Activated CD4-positive, CD25-positive, alpha-beta regulatory T cell treated with anti-CD3 and anti-CD28 coated beads, Interleukin-2, amount 50 U/mL, for 24 hours (primary cell): Measurements from ENCODE around the gene KLHL28.

Experiments
- ATAC-seq, 2 donors: fragments of 150-1000 bp; cut with Tn5 transposase; one replicate each; pipeline ENCODE4 v1.10.0; 2021; ENCODE audit warnings: mild to moderate bottlenecking in 1 of 2, moderate library complexity in 1 of 2

KLHL28 gene

GRCh38 chr14:44961554-44962333, at the start of gene KLHL28, which contains the start of gene TOGARAM1:
KLHL28 (minus strand) TSS chr14:44961947; CDS start chr14:44945928, 16,019 bp downstream.
TOGARAM1 (plus strand) TSS chr14:44962190; CDS start chr14:44962422, 232 bp downstream.
- ATAC-seq: peak; percentile 96 to 98

DNA sequence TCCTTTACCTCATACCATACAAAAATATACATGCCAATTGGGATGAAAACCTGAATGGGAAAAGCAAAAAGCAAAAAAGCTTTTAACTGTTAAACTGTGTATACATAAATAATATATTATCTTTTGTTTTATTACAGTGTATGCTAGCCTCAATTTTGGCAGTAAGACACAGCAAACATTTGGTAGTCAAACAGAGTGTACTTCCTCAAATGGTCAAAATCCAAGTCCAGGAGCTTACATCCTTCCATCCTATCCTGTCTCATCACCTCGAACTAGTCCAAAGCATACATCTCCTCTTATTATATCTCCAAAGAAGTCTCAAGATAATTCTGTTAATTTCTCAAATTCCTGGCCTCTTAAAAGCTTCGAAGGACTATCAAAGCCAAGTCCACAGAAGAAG, 42.2 kb upstream of the KLHL28 start:
- ATAC-seq: no peak

- ATAC-seq: no peak
Observed at GRCh38 chr14:44995770-44996294, 34.1 kb upstream of the KLHL28 start.

DNA sequence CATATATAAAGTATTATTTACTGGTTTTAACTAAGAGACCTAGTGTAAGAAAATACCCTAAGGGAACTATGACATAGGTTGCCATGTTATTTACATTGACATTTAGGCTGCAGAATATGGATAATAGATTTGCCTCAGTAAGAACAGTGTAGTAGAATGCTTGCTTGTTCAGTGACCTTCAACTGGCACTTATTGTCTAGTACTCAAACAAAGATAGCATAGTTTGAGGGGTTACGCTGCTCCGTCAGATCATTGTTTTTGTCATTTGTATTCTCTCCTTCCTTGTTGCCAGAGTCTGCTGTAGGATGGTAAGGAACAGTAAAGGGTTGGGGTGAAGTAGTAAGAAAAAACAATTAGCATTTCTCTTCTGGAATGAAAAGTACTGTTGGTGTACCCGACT, 33.4 kb upstream of the KLHL28 start:
- no peak for ATAC-seq

DNA sequence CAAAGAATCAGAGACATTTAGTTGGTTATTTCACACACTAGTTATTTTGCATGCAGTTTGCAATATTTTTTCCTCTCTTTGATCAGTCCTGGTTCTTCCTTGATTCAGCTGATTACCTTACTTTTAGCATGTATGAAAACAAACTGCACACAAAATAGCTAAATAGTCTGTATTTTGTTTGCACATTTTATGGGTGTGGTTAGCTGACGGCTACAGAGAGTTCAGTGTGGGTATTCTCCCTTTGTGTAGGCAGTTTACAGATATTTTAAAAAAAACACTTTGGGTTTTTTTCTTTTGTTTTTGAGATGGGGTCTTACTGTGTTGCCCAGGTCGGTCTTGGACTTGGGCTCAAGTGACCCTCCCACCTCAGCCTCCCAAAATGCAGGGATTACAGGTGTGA, 28.8 kb upstream of the KLHL28 start:
- no peak for ATAC-seq

DNA sequence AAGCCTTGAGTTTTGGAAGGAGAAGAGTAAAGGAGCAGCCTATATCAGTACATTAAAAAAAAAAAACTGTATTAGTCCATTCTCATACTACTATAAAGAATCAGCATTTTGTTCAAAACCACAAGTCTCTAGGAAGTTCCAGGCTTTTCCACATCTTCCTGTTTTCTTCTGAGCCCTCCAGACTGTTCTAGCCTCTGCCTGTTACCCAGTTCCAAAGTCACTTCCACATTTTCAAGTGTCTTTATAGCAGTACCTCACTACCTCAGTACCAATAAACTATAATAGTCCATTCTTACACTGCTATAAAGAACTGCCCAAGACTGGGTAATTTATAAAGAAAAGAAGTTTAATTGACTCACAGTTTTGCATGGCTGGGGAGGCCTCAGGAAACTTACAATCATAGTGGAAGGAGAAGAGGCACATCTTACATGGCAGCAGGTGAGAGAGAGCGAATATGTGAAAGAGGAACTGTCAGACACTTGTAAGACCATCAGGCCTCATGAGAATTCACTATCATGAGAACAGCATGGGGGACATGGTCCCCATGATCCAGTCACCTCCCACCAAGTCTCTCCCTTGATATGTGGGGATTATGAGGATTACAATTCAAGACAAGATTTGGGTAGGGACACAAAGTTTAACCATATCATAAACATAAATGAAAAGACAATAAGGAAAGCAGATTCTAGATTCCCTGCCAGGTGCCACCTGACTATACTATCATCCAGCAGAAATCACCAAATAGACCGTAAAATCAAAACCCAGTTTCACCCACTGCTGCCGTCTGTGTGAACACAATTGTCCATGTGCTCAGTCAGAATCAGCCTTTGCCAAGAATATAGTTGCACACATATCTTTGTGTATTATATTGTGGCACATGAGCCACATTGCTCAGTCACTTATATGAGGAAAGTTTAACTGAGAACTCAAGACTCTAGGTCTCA, 28.0 kb upstream of the KLHL28 start:
- ATAC-seq: no peak

- no peak for ATAC-seq
Observed at GRCh38 chr14:44988694-44989093, 26.9 kb upstream of the KLHL28 start.

- ATAC-seq: peak; percentile 32 to 68
Observed at GRCh38 chr14:44982594-44982993, 20.8 kb upstream of the KLHL28 start.

DNA sequence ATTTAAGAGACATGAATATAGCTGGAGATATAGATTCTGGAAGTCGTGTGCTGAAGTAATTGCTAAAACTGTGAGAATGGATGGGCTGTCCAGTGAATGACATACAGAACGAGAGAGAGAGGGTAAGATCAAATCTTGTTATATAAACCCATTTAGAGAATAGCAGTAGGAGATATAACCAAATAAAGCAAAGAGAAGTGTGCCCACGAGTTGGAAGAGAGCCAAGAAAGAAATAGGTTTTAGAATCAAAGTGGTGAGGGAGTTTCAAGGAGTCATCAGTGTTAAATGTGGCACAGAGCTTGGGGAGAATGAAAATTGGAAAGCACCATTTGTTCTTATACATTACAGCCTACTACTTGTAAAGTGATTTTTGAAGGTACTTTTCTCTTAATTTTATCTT, 19.5 kb upstream of the KLHL28 start:
- ATAC-seq: no peak

- no peak for ATAC-seq
Observed at GRCh38 chr14:44979740-44980356, 18.1 kb upstream of the KLHL28 start.

GRCh38 chr14:44979273-44979672, 17.5 kb upstream of the KLHL28 start:
- ATAC-seq: no peak

- ATAC-seq: no peak
Observed at GRCh38 chr14:44971459-44971858, 9.7 kb upstream of the KLHL28 start.

DNA sequence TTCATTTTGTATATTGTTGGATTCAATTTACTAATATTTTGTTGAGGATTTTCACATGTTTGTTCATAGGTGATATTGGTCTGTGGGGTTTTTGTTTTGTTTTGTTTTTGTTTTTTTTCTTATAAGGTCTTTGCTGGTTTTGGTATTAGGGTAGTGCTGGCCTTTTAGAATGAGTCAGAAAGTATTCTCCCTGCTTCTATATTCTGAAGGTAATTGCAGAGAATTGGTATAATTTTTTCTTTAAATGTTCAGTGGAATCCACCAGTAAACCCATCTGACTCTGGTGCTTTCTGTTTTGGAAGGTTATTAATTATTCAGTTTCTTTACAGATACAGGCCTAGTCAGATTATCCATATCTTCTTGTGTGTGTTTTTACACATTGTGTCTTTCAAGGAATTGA, 9.2 kb upstream of the KLHL28 start:
- ATAC-seq: peak in 1 of 2 donors; percentile 17

- no peak for ATAC-seq
Observed at GRCh38 chr14:44968714-44969113, 7.0 kb upstream of the KLHL28 start.

DNA sequence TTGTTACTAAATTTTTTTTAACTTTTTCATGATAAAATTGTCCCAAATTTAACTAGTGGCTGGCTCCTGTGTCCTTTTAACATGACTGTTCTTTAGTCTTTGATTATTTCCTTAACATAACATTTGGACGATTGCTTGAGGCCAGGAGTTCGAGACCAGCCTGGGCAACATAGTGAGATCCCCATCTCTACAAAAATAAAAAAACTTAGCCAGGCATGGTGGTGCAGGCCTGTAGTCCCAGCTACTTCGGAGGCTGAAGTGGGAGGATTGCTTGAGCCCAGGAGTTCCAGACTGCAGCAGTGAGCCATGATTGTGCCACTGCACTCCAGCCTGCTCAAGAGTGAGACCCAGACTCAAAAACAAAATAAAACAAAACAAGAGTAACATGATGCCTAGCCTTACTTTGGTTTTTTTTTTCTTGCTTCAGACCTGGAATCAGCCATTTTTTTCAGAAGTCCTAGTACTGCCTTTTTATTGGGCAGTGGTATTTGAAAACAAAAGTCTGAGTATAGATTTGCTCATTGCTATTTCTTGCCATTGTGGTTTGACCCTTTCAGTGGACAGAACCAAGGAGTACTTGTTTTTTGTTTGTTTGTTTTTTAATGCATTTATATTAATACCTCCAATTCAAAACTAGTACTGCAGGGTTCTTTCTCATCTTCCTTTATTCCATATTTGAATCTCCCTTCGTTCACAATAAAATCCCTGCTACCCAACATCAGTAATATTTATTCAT, 5.0 kb upstream of the KLHL28 start:
- ATAC-seq: no peak

DNA sequence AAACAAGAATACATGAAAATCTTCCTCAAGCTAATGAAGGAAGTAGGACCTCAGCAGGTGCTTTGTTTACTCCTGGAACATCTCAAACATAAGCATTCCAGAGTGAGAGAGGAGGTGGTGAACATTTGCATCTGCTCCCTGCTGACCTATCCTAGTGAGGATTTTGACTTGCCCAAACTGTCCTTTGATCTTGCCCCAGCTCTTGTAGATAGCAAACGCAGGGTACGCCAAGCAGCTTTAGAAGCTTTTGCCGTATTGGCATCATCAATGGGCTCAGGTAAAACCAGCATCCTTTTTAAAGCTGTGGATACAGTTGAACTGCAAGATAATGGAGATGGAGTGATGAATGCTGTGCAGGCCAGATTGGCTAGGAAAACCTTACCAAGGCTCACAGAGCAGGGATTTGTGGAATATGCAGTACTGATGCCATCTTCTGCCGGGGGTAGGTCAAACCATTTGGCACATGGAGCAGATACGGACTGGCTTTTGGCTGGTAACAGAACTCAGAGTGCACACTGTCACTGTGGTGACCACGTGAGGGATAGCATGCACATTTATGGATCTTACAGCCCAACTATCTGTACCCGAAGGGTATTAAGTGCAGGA, 2.1 kb upstream of the KLHL28 start:
- no peak for ATAC-seq

DNA sequence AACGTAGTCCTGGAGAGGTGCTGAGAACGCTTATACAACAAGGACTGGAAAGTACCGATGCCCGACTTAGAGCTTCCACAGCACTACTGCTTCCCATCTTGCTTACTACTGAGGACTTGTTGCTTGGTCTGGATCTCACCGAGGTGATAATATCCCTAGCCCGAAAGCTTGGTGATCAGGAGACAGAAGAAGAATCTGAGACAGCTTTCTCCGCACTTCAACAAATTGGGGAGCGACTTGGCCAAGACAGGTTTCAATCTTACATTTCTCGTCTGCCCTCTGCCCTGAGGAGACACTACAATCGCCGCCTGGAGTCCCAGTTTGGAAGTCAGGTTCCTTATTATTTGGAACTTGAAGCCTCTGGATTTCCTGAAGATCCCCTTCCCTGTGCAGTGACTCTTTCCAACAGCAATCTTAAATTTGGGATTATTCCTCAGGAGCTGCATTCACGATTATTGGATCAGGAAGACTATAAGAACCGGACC, 1.3 kb upstream of the KLHL28 start:
- no peak for ATAC-seq

- peak; percentile 10 to 25 for ATAC-seq
Observed at GRCh38 chr14:44962334-44963043, 742 bp upstream of the KLHL28 start.

DNA sequence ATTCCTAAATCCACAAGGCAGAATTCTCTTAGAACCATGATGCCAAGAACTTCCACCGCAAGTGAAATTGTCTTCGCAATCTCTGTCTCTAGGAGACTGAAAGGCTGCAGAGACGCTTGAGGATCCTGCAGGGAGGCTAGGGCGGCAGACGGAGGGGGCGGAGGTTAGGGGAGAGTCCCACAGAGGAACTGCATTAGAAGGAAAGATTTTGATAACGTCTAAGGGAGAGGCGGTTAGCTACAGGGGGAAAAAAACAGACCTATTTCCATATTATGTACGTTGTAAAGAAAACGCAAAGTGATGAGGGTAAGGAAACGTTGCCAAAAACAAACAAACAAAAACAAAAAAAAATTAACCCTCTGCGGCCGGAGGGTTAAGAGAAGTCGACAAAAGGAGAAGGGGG, 595 bp downstream of the KLHL28 start:
- peak; percentile 15 to 23 for ATAC-seq

GRCh38 chr14:44960646-44961045, 1.1 kb downstream of the KLHL28 start:
- no peak for ATAC-seq

DNA sequence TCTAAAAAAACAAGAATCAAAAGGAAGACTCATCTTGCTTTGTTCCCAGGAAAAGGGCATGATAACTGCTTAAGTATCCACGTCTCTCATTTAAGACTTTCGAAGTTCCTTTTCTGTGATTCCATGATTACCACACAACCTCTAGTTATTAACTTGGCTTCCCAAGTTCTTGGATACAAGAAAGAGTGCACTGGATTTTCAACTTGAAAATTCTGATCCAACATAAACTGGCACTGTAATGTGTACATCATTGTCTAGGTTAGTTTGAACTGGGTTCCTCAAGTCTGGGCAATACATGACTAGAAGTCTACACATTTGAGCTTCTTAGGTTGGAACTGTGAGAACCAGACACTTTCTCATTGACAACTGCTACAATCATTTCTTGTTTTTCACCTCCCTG, 1.6 kb downstream of the KLHL28 start:
- no peak for ATAC-seq
